ENCODE results near the gene ERC1.

GRCh38 chr12:1504304-1504894 lies 513.4 kb downstream of the ERC1 start:
- no peak for TF ChIP-seq ILK (tag; IDR thresholded peaks at IDR 0.05; ENCODE audit: borderline replicate concordance, low read depth)
- no peak for TF ChIP-seq WHSC1 (IDR thresholded peaks at IDR 0.05; ENCODE audit: low read length)
- TF ChIP-seq FOXA1 (IDR thresholded peaks at IDR 0.05; ENCODE audit: borderline replicate concordance): no peak
- TF ChIP-seq ILF3 (IDR thresholded peaks at IDR 0.05; ENCODE audit: borderline replicate concordance): no peak
- TF ChIP-seq, protein P1, sequence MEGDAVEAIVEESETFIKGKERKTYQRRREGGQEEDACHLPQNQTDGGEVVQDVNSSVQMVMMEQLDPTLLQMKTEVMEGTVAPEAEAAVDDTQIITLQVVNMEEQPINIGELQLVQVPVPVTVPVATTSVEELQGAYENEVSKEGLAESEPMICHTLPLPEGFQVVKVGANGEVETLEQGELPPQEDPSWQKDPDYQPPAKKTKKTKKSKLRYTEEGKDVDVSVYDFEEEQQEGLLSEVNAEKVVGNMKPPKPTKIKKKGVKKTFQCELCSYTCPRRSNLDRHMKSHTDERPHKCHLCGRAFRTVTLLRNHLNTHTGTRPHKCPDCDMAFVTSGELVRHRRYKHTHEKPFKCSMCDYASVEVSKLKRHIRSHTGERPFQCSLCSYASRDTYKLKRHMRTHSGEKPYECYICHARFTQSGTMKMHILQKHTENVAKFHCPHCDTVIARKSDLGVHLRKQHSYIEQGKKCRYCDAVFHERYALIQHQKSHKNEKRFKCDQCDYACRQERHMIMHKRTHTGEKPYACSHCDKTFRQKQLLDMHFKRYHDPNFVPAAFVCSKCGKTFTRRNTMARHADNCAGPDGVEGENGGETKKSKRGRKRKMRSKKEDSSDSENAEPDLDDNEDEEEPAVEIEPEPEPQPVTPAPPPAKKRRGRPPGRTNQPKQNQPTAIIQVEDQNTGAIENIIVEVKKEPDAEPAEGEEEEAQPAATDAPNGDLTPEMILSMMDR (IDR thresholded peaks at IDR 0.05 in 2 of 3, conservative IDR thresholded peaks at IDR 0.05 in 1 of 3; ENCODE audit: insufficient read depth in 2 of 3, low read depth in 1 of 3, low read length in 3 of 3): no peak
- TF ChIP-seq, protein P2, sequence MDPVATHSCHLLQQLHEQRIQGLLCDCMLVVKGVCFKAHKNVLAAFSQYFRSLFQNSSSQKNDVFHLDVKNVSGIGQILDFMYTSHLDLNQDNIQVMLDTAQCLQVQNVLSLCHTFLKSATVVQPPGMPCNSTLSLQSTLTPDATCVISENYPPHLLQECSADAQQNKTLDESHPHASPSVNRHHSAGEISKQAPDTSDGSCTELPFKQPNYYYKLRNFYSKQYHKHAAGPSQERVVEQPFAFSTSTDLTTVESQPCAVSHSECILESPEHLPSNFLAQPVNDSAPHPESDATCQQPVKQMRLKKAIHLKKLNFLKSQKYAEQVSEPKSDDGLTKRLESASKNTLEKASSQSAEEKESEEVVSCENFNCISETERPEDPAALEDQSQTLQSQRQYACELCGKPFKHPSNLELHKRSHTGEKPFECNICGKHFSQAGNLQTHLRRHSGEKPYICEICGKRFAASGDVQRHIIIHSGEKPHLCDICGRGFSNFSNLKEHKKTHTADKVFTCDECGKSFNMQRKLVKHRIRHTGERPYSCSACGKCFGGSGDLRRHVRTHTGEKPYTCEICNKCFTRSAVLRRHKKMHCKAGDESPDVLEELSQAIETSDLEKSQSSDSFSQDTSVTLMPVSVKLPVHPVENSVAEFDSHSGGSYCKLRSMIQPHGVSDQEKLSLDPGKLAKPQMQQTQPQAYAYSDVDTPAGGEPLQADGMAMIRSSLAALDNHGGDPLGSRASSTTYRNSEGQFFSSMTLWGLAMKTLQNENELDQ (CRISPR knock-in tag; IDR thresholded peaks at IDR 0.05; ENCODE audit: borderline replicate concordance): no peak
- no peak for TF ChIP-seq TAF1 (IDR thresholded peaks at IDR 0.05; ENCODE audit: control insufficient read depth, extremely low read depth, insufficient read depth, low read length, severe bottlenecking)
- TF ChIP-seq, protein P3, sequence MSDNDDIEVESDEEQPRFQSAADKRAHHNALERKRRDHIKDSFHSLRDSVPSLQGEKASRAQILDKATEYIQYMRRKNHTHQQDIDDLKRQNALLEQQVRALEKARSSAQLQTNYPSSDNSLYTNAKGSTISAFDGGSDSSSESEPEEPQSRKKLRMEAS (CRISPR knock-in tag; IDR thresholded peaks at IDR 0.05): no peak

All from K562 (cell line).